ENCODE results near the gene USP22.
"Not testable (repeated sequence)": the region's sequence is repeated elsewhere in the genome, so short reads cannot be mapped to it uniquely, and the experiment has no call there.

USP22 gene

GRCh38 chr17:20986767-20987510 is 55.9 kb downstream of the USP22 start:
- FAIRE-seq, result no peak

- no peak for FAIRE-seq
Observed at GRCh38 chr17:20983359-20983637, 59.5 kb downstream of the USP22 start.

GRCh38 chr17:20982589-20983358 is 60.0 kb downstream of the USP22 start:
- no peak for FAIRE-seq

GRCh38 chr17:20981046-20981920 is 61.5 kb downstream of the USP22 start:
- no peak for FAIRE-seq

GRCh38 chr17:20979792-20980083 is 63.1 kb downstream of the USP22 start:
- FAIRE-seq, result no peak

GRCh38 chr17:20979007-20979791 is 63.6 kb downstream of the USP22 start:
- not testable (repeated sequence) for FAIRE-seq

GRCh38 chr17:20977609-20978253 is 65.1 kb downstream of the USP22 start:
- not testable (repeated sequence) for FAIRE-seq

GRCh38 chr17:20975566-20975965 is 67.2 kb downstream of the USP22 start:
- no peak for FAIRE-seq

GRCh38 chr17:20970329-20970728 is 72.5 kb downstream of the USP22 start:
- FAIRE-seq, result no peak

GRCh38 chr17:20968913-20969616 is 73.7 kb downstream of the USP22 start:
- no peak for FAIRE-seq

- no peak for FAIRE-seq
Observed at GRCh38 chr17:20967776-20968175, 75.0 kb downstream of the USP22 start.

- no peak for FAIRE-seq
Observed at GRCh38 chr17:20966870-20967269, 75.9 kb downstream of the USP22 start.

GRCh38 chr17:20965492-20965891 is 77.3 kb downstream of the USP22 start:
- FAIRE-seq, result no peak

- FAIRE-seq, result no peak
Observed at GRCh38 chr17:20961586-20961985, 81.2 kb downstream of the USP22 start.

- no peak for FAIRE-seq
Observed at GRCh38 chr17:20960871-20961270, 81.9 kb downstream of the USP22 start.

GRCh38 chr17:20955427-20956323 is 87.1 kb downstream of the USP22 start:
- FAIRE-seq, result no peak

- FAIRE-seq, result no peak
Observed at GRCh38 chr17:20954794-20955193, 88.0 kb downstream of the USP22 start.

GRCh38 chr17:20952183-20952582 is 90.6 kb downstream of the USP22 start:
- FAIRE-seq, result no peak

All from G401.6 (cell line).